NCI-H1417 treated with DMSO at 0.1 percent for 48 hours (cell line): ENCODE results near the gene MBOAT1.
A peak's percentile ranks its signal among the peaks of the same experiment; 100 is the strongest.

Experiments used
- DNase-seq: peaks from one replicate; lab custom pipeline; 2025; lab: John Stamatoyannopoulos, UW

Gene MBOAT1

DNA sequence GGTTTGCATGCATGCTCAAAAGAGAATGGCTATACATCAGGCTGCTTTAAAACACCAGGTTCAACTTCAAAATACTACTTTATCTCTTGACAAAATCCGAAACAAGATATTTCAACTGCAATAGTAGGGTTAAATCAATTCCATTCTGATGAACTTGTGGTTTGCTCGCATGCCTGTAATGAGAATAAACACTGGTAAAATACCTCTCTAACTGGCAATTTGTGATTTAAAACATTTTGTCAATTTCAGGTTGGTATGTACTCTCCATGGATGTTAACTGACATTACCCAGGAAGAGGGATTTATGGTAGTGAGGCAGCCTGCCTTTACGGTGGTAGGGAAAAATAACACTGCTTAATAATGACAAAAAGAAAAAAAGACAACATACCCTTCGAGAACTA is 74.4 kb downstream of the MBOAT1 start:
- no peak for DNase-seq

DNA sequence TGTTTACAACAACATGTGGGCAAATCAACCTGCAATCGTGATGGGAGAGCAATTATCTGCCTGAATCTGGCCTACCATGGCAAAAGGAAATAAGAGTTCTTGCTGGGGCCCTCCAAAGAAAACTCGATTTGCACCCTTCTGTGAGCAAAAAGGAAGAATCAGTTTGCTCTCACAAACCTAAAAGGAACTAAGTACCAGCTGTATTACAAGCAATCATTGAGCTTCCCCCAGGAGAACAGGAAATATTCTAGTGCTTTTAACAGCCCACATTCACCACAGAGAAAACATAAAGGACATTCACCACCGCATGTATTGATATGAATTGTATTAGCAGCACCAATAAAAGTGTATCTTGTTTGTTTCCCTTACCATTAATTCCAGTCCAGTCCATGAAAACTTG is 75.0 kb downstream of the MBOAT1 start:
- DNase-seq, result no peak

DNA sequence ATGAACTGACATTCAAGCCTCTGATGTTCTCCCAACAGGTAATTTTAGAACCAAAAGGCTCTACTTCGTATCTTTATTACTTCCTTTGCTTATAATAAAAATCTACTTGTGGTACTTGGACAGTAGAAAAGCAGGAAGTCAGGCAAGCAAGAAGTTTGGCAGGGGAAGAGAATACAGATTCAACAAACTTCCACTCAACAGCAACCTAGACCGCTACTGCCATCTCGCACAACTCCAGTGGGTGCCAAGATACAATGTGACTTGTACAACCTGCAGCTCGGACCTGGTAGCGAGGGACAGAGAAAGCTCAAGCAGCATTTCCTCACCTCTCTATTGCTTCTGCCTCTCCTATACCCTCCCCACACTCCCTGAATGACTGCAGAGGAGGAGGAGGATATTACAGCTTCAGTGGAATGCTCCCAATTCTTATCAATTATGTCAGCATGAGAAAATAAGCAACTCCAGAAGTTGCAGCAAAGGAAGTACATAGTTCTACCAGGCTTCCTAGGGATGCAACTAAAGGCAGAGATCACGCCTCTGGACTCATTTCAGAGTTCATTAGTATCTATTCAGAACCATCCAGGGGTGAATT is 76.5 kb downstream of the MBOAT1 start:
- DNase-seq, result no peak

DNA sequence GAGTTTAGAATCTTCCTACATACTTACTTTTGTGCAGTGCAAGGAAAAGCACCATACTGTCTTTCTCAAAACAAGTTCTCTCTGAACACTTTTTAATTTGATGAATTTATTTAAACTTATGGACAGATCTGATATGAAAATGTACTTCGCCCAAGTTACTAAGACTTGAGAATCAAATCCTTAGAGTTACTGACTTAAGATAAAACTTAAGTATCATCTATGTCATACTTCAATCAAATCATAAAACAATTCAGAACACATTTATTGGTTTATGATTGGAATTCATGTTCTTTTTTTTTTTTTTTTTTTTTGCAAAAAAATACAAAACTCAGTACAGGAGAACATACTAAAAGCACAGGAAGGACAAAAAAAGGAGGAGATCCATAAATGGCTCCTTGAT is 77.7 kb downstream of the MBOAT1 start:
- no peak for DNase-seq

DNA sequence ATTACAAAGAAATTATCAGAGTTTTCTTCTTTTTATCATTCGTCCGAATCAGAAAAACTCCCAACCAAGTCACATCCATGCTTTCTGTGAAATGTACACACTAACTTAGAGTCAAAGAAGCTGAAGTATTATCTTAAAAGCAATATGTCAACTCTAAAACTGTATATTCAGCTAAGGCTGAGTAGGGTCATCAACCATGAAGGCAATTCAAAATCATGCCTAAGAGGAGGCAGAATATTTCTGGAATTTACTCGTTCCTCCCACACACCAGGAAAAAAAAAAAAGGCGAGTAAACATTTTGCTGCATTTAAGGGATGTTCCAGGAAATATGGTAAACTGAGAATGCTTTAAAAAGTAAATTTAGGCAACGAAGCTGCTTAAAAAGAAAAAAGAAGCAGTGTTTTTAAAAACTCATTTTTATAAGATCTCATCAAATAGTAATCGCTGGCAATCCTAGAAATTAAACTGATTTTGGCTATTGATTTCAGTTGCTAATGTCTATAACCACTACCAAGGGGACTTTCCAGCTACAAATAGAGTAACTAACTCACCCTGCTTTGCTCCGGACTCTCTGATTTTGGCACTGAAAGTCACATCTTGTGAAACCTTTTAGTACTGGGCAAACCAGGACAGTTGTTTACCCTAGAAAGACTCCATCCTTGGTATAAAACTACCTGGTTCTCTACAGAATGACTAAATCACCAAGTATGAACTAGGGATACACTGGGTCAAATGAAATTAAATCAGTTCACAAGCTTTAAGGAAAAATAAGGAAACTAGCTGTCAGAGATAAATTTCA is 82.8 kb downstream of the MBOAT1 start:
- DNase-seq, result no peak

DNA sequence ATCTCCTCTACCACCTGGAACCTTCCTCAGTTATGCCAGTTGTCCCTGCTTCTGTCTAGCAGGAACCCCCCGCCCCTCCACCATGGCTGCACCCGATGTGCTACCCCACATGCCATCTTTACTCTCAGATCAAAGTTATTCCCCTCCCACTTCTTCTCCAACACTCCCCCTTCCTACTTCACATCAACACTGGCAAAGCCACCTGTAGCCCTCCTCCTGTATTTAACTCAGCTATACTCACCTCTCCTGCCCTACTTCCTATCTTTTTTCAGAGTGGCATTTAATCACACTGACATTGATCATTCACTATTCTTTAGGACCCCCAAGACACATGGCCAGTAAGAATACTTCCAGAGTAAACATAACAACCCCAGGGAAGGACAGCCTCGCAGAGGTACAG is 84.3 kb downstream of the MBOAT1 start:
- no peak for DNase-seq

DNA sequence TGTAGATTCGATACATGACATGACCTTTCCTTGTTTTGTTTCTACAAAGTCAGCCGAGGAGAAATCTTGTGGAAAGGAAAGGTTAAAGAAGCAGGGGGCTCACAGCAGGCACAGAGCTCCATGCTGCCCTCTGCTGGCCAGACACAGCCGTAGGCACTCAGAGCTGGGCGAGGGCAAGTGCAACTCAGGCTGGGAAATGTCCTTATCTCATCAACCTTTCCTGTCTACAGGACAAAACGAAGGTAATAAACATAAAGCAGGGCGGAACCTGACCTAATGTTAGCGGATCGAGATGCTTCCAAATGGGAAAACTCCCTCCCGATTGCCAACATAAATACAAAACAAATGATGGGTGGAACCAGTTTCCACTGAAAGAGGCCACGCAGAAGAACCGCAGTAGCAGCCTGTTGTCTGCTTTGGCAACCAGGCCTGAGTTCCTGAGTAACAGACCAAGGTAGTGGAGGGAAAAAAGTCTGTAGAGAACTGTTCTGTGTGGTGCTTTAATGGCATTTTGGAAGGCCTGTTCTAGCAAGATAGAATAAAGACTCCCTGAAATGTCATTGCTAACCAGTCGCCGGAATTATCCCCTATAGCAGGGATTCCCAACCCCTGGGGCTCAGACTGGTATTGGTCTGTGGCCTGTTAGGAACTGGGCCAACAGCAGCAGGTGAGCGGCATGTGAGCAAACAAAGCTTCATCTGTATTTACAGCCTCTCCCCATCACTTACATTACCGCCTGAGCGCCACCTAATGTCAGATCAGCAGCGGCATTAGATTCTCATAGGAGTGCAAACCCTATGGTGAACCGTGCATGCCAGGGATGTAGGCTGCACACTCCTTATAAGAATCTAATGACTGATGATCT is 85.2 kb downstream of the MBOAT1 start:
- DNase-seq, result peak; percentile 88

DNA sequence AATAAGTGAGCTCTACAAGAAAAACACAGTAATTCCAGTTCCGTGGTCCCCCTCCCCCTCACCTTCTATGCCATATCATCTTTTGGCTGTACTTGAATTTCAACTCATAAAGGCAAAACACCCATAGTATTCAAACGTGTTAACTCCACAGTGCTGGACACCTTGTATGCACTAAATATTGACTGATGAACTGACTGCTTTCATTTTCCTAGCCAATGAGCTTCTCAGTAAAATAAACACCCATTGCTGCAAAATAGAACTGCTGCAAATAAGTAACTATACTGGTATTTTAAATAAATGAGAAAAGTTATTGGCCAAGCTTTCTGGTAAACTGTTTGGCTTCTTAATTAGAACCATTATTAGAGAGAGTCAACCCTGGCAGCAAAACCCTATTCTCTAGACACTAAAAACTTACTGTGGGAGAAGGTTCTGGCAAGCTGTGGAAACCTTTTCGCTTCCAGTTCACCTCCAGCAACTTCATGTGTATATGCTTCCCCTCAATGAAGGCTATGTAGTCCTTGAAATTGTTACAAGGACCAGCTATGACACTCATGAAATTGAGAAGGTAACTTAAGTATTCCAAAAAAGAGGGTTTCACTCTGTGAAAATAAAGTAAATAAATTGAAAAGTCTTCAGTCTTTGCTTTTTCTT is 86.0 kb downstream of the MBOAT1 start:
- no peak for DNase-seq

DNA sequence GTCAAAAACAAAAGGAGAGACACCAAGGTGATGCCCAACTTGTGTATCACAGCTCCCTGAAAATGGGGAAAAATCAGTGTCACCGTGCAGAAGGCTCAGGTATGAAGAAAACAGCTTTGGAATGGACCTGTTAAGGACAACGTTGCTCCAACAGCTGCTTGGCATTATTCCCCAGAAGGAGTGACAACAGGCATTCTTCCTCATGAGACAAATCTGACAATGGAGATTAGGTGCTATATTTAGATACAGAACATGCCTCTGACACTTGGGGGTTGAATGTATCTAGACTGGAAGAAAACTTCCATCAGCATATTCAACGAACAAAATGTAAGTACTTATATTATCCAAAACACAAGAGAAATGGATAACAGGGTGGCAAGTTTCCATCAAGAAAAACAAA is 87.7 kb downstream of the MBOAT1 start:
- DNase-seq, result no peak

DNA sequence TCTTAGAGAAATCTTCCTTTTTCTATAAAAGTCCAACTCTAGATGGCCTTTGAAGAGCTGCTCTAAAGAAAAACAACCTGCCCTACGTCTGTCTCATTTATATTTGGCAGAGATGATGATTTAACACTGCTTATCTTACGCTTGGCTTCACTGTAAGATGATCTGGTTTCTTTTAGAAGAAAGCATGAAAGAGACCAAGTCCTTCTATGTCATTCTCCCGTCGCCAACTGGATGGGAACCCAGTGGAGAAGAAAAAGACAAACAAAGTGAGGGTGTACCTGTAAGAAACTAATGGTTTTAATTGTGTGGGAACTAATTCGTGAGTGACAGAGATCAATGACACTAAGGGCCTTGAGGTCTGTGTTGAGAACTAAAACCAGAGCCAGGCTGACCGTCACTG is 92.8 kb downstream of the MBOAT1 start:
- DNase-seq, result no peak

DNA sequence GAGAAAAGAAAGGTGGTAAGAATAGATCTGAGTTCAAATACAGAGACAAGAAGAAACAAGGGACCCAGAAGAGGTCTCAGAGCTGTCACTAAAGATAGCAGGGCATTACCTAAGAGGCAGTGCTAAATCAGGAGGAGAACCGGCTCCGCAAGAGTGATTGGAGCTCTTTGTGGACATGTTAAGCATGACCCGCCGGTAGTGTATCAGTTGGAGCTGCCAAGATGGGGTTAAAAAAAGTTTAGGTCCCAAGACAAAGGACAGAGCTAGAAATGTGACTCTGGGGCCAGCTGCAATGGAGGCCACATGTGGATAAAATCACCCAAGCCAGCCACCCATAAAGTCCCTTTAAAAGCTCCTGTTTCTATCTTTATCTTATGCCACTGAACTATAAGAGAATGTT is 93.4 kb downstream of the MBOAT1 start:
- DNase-seq, result no peak

DNA sequence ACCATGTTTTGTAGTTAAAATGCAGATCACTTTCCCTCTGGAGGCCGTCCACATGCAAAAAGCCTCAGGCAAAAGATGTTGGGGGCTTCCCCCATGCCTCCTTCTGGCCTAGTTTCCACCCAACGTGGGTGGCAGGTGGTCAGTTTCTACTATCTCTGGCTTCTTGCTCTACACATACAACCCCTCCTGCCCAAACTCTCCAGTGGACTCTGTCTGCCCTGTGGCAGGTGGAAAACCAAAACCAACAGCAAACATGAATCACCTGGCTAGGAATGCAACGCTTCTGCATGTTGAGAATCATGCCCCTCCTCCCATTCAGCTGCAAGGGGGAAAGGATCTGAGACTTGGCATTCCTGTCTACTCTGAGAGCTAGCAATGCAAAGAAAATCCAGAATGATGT is 94.8 kb downstream of the MBOAT1 start:
- DNase-seq, result no peak

DNA sequence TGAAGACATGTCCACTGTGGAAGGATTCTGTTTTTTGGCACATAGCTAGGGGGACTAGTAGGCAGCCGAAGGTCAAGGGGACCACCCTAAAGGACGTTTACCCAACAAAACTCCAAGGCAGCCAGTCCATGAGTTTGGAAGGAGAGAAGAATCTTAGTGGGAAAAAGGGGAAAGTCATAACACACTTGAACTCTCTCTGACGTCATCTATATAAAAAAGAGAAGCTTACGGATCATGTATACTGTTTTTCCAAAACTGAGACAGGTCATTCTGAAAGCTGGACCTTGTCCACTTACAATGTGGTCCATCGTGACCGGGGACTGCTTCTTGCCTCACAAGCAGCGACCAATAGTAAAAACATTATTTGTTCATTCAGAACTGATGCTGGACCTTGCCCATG is 95.5 kb downstream of the MBOAT1 start:
- DNase-seq, result no peak

DNA sequence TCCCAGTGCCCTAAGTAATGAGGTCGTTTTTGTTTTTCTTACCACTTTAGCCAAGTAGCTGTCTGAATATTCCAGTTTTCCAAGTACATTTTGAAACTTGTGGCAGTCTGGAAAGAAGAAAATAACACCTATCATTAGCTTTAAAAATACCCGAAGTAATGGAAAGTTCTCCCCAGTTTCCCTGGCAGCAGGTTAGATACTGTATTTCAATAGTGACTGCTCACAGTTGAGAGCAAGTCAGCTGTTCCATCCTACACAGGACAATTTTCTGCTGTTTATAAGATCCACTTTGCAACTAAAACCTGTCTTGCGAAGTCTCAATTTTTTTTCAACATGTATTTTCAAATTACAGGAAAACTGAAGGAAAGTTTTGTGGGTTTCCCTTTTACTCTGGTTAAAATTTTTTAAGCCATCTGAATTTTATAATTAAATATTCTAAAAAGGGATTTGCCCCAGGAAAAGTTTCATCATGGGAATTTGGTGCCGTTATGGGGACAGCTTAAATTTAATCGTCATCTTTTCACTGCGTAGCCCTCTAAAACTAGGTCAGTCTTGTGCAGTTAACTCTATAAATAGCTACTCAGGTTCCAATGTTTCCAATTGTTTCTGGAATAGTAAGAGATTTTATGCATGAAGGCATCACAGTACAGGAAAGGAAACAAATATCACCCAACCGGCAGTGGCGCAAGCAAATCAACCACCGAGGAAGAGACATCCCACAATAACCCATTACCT is 96.9 kb downstream of the MBOAT1 start:
- no peak for DNase-seq

DNA sequence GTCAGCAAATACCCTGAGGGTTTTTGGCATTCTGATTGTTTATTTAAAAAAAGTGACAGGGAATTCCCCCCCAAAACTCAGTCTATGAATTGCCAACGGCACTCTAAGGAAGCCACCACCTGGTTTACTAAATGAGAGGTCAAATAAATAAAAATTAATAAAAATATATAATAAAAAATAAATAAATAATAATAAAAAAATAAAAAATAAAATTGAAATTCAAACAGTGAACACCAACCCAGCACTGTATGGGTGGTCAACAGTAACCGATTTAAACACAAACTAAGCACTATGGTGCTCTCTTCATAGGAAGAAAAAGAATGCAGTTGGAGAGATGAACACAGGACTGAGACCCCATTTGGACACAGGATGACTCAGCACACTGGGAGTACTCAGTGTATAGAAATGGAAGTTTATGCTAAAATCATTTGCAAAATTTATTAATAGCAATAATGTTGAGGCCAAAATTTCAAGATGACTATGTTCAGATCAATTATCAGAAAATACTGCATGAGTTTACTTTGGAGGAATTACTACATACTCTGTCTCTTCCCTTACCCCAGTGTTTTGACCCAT is 98.5 kb downstream of the MBOAT1 start:
- no peak for DNase-seq

DNA sequence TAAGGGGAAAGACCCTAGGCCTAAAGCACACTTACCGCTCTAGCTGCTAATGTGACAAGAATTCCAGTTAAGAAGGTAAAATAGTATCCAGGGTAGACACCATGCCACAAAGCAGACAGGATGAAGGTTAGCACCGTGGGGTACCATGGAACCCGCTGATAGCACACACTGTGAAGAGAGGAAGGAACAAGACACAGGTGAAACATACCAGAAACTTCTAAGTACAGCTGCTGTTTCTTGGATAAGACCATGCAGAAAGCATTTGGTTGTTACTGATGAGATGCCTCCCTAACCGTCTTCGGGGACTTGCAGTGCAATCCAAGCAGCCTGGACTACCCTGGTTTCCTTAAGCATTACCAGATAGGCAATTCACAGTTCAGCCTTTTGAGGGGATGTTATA is 99.4 kb downstream of the MBOAT1 start:
- DNase-seq, result no peak

DNA sequence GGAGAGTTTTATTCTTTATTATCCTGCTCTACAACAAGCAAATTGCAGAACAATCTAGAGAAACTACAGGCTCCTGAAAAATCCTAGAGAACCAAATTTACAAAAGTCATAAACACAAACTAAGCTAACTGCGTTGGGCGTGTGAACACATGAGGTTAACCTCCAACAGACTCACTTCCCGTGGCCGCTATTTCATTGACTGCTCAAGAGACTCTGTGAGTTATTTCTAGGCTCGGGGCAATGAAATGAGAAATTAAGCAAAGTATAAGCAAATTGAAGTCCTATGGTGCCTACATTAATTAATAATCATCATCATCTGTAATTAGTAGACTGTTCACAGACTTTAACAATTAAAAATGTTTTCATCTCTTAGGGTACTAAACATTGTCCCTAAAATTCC is 100.0 kb downstream of the MBOAT1 start:
- no peak for DNase-seq

DNA sequence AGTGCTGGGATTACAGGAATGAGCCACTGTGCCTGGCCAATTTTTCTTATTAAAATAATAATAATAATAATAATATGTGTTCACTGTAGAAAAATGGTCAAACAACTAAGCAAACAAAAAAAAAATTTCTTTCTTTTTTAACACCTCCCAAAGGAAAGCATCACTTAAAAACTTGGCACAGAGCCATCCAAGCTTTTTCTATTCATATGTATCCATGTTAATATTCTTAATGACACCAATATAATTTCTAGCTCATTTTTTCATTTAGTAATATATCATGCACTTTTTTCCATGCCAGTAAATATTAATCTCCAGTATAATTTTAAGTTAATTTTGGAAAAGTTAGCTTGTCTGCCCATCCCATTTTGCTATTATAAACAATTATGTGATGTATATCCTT is 101.8 kb downstream of the MBOAT1 start:
- DNase-seq, result no peak

DNA sequence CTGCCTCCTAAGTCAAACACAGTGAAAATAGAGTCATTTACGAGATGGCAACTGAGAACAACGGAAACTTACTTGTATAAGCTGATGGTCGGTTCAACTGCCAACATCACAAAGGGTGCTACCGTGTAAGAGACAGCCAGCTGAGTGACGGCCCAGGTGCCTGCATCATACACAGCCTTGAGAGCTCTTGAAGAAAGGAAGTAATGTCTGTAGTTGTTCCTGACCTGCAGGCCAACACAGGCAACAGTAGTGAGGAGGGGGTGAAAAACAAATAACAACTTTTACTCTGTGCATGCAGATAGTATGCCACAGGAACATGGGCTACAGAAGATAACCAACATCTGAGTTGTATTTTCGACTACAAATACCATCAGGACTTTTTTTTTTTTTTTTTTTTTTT is 102.7 kb downstream of the MBOAT1 start:
- DNase-seq, result no peak

DNA sequence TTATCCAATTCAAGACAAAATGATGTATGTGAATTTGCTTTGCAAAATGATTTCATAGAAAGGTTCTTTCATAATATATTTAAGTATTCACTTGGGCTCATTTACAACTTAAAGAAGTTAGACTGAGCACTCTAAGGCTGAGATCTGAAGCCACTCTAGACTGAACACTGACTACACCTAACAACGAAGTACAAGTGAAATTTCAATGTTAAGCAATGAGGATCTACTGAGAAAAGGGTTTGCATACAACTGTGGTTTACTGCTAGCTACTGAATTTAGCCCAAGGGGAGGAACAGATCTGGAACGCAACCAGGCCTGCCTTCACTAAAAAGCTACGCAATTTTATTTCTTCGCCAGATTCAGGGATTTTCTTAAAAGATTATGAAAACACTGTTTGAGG is 106.4 kb downstream of the MBOAT1 start:
- no peak for DNase-seq

DNA sequence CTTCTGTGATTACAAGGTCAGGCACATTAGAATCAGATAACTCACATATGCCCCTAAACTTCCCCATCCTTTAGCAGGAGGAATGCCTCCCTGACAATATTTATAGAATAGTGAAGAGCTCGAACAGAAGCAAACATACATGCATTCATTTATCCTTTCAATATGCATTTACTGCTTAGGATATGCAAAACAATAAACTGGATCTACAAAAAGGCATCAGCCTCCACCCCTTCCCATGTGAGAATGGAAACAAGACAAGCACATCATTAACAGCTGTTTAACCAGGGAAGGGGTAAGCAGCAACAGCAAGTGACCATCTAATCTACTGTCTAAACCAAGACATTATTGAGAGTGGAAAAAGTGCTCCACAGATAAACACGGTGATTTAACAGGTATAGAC is 107.6 kb downstream of the MBOAT1 start:
- DNase-seq, result no peak
